GM12878 (cell line): ENCODE measurements around the gene USP46. TPM values are rescaled to one million over a fixed set of nuclear protein-coding genes. Genes with fewer than 3 reads are reported as not detected.

ENCODE experiments used
- ATAC-seq: fragments of 200-7000 bp; cut with Tn5 transposase; 3 replicates; pipeline ENCODE4 v1.9.1; 2020; ENCODE audit warnings: mild to moderate bottlenecking, moderate library complexity
- BruUV-seq: library from RNA; stranded (reverse); fragments of 400-500 nt; replicated peaks from 2 replicates; lab custom pipeline; 2021; lab: Mats Ljungman, UMichigan
- CTCF ChIA-PET: fragments of 300-600 bp; sonication (Branson Sonifier 250); formaldehyde crosslinking; extraction: SDS; loops from one replicate; lab custom pipeline; 2021; ENCODE audit warnings: inconsistent platforms; lab: Yijun Ruan, JAX
- POLR2A ChIA-PET: fragments of 350-600 bp; formaldehyde crosslinking; extraction: SDS; loops from one replicate; lab custom pipeline; 2021; ENCODE audit warnings: inconsistent platforms; lab: Charles Lee
- RAD21 ChIA-PET: fragments of 300-600 bp; sonication (Branson Sonifier 250); formaldehyde crosslinking; loops from one replicate; lab custom pipeline; 2023; ENCODE audit warnings: antibody characterized with exemption; ENCODE audit not compliant: unreplicated experiment; lab: Charles Lee
- SMC1A ChIA-PET: fragments of 300-600 bp; sonication (Branson Sonifier 250); formaldehyde crosslinking; loops from one replicate; lab custom pipeline; 2023; ENCODE audit not compliant: unreplicated experiment, uncharacterized antibody; lab: Charles Lee
- DNase-seq: peaks from one replicate; pipeline ENCODE4 v3.0.0-alpha.2; 2011; ENCODE audit warnings: low read depth, low spot score
- FAIRE-seq: peaks from 3 replicates; lab custom pipeline; 2011; peaks lifted over from hg19 to GRCh38; lab: Jason Lieb, UNC
- H2AFZ ChIP-seq: 2 replicates; pipeline ENCODE4 v1.6.0; 2011; ENCODE audit warnings: low read depth, low read length, control low read depth; ENCODE audit not compliant: control insufficient read depth
- H3K27ac ChIP-seq: 2 replicates; pipeline ENCODE4 v1.5.1; 2011; ENCODE audit warnings: control low read depth; ENCODE audit not compliant: control insufficient read depth, insufficient read depth
- H3K27me3 ChIP-seq, 2 experiments: replicated peaks in 1 of 2; 2 replicates each; pipeline versions ENCODE4 v1.6.0 to v1.6.1; 2011; ENCODE audit warnings: low read length in 1 of 2; ENCODE audit not compliant: control insufficient read depth in 2 of 2, insufficient read depth in 2 of 2
- H3K36me3 ChIP-seq, 2 experiments: 2 replicates each; pipeline ENCODE4 v1.5.1; 2011; ENCODE audit warnings: low read length in 1 of 2; ENCODE audit not compliant: control insufficient read depth in 2 of 2, insufficient read depth in 2 of 2
- H3K4me1 ChIP-seq: 2 replicates; pipeline ENCODE4 v1.6.1; 2011; ENCODE audit warnings: mild to moderate bottlenecking, low read length, moderate library complexity, mixed read lengths; ENCODE audit not compliant: control insufficient read depth, insufficient read depth
- H3K4me2 ChIP-seq: 2 replicates; pipeline ENCODE4 v1.6.0; 2011; ENCODE audit warnings: control low read depth; ENCODE audit not compliant: control insufficient read depth, insufficient read depth
- H3K4me3 ChIP-seq: fragments of 200-600 bp; sonication (generic); 2 replicates; pipeline ENCODE4 v1.5.1; 2016
- H3K79me2 ChIP-seq: 2 replicates; pipeline ENCODE4 v1.6.0; 2011; ENCODE audit warnings: low read length; ENCODE audit not compliant: control insufficient read depth, insufficient read depth
- H3K9ac ChIP-seq: 2 replicates; pipeline ENCODE4 v1.8.0; 2011; ENCODE audit warnings: low read length, control low read depth, mixed read lengths; ENCODE audit not compliant: control insufficient read depth, insufficient read depth
- H3K9me3 ChIP-seq: replicated peaks from 3 replicates; pipeline ENCODE4 v1.5.1; 2011; ENCODE audit warnings: mild to moderate bottlenecking, low read length; ENCODE audit not compliant: control insufficient read depth, insufficient read depth
- H4K20me1 ChIP-seq: 2 replicates; pipeline ENCODE4 v1.6.0; 2011; ENCODE audit not compliant: control insufficient read depth, insufficient read depth
- BMI1 ChIP-seq: fragments of 450-650 bp; IDR thresholded peaks from 2 replicates; pipeline ENCODE4 v1.6.1; 2016; ENCODE audit warnings: mild to moderate bottlenecking, moderate library complexity, borderline replicate concordance
- CREB1 ChIP-seq: IDR thresholded peaks from 2 replicates; pipeline ENCODE4 v1.6.1; 2012; ENCODE audit warnings: low read depth, mild to moderate bottlenecking, inconsistent platforms
- EP300 ChIP-seq, 2 experiments: fragments of 150-350 bp in 1 of 2; IDR thresholded peaks; 2 replicates each; pipeline ENCODE4 v1.6.1; 2011 to 2012; ENCODE audit warnings: low read depth in 2 of 2, low read length in 2 of 2, borderline replicate concordance in 1 of 2, improper control_type of control experiment in 1 of 2, inconsistent platforms in 1 of 2; ENCODE audit not compliant: control insufficient read depth in 1 of 2
- FOXK2 ChIP-seq: fragments of 450-650 bp; IDR thresholded peaks from 2 replicates; pipeline ENCODE4 v1.6.1; 2017; ENCODE audit warnings: mild to moderate bottlenecking, moderate library complexity
- GABPA ChIP-seq: IDR thresholded peaks from 2 replicates; pipeline ENCODE4 v1.6.1; 2014; ENCODE audit warnings: antibody characterized with exemption, low read depth, mild to moderate bottlenecking, inconsistent platforms
- HDAC2 ChIP-seq: fragments of 200-600 bp; sonication (generic); IDR thresholded peaks from 2 replicates; pipeline ENCODE4 v1.6.1; 2017
- IKZF1 ChIP-seq: fragments of 450-650 bp; conservative IDR thresholded peaks from 2 replicates; pipeline ENCODE4 v1.6.1; 2017; ENCODE audit warnings: antibody characterized with exemption, mild to moderate bottlenecking
- NR2C1 ChIP-seq: fragments of 450-650 bp; IDR thresholded peaks from 2 replicates; pipeline ENCODE4 v1.6.1; 2017; ENCODE audit warnings: antibody characterized with exemption, mild to moderate bottlenecking, moderate library complexity
- POLR2A ChIP-seq: IDR thresholded peaks from 2 replicates; pipeline ENCODE4 v1.6.1; 2011; ENCODE audit warnings: low read depth, mild to moderate bottlenecking, low read length
- SMAD1 ChIP-seq: fragments of 450-650 bp; IDR thresholded peaks from 2 replicates; pipeline ENCODE4 v1.6.1; 2018; ENCODE audit warnings: mild to moderate bottlenecking, low read depth; ENCODE audit not compliant: partially characterized antibody
- SMAD5 ChIP-seq: IDR thresholded peaks from 2 replicates; pipeline ENCODE4 v1.6.1; 2016; ENCODE audit warnings: antibody characterized with exemption, low read depth
- SP1 ChIP-seq: IDR thresholded peaks from one replicate; pipeline ENCODE4 v1.6.1; 2011; ENCODE audit warnings: low read depth, low read length
- SPI1 ChIP-seq: IDR thresholded peaks from 2 replicates; pipeline ENCODE4 v1.6.1; 2011; ENCODE audit warnings: low read depth, mild to moderate bottlenecking, low read length, moderate library complexity, borderline replicate concordance; ENCODE audit not compliant: insufficient read depth
- SREBF2 ChIP-seq: IDR thresholded peaks from 2 replicates; pipeline ENCODE4 v1.6.1; 2012; ENCODE audit warnings: mild to moderate bottlenecking, low read length
- WGBS: methylation state at CpG from one replicate; pipeline ENCODE4 v1.1.6; 2016; ENCODE audit warnings: low lambda C conversion rate; ENCODE audit not compliant: insufficient replicate concordance, insufficient coverage; ENCODE audit errors: missing lambda C conversion rate; 5-methylcytosine and 5-hydroxymethylcytosine counted together
- in situ Hi-C: fragments of 300-500 bp; cut with MboI; formaldehyde crosslinking; loops from 9 replicates; pipeline ENCODE4 v1.14.3; 2018; ENCODE audit warnings: mixed read lengths
- intact Hi-C: fragments of 100-400 bp; cut with micrococcal nuclease; formaldehyde crosslinking; loops from one replicate; pipeline ENCODE4 v1.14.2; 2022; ENCODE audit not compliant: unreplicated experiment
- polyA plus RNA-seq, 11 experiments: library from polyadenylated mRNA; depleted of rRNA in 4 of 11; unstranded in 6 of 11; stranded (reverse) in 5 of 11; fragments of >200 nt; fragmentation: Nextera tagmentation in 4 of 11; fragmentation: Illumina TruSeq in 1 of 11; extraction: Ambion mirVana in 4 of 11; extraction: Trizol in 1 of 11; gene quantifications; 1 replicate in 1 of 11; 2 replicates in 10 of 11; pipeline versions ENCODE4 v1.2.1 to v1.2.3, GENCODE V29; 2011 to 2016; ENCODE audit warnings: inconsistent platforms in 2 of 11, missing spikeins in 2 of 11, low read depth in 1 of 11
- total RNA-seq, 4 experiments: library from RNA; depleted of rRNA in 3 of 4; stranded (reverse); fragments of >200 nt in 3 of 4; fragmentation: Illumina TruSeq in 1 of 4; extraction: Trizol in 1 of 4; gene quantifications; 2 replicates each; pipeline versions ENCODE4 v1.2.1 to v1.2.3, GENCODE V29; 2013 to 2021

USP46 gene
- total and polyA plus RNA-seq, 10 of the 15 experiments (the other 5 are each of a cell fraction or from before 2014, with no cell fraction given) = 5.3 to 20.1 (median 12.0) TPM

GRCh38 chr4:52621567-52621966 is 37.5 kb downstream of the USP46 start:
- intact Hi-C loops = no loop called here
- ChIA-PET RAD21 (no interaction called here), SMC1A (no interaction called here), POLR2A (no interaction called here), CTCF (no interaction called here)
- in situ Hi-C loops = no loop called here
- FAIRE-seq (no peak), ATAC-seq (no peak), DNase-seq (no peak)
- Histone ChIP-seq H3K27ac (no peak overlapping the region), H3K9me3 (no peaks in the 10 kb centered on the region), H3K4me1 (no peaks in the 10 kb centered on the region), H4K20me1 (no peaks in the 10 kb centered on the region), H3K4me2 (no peak overlapping the region), H3K4me3 (no peak overlapping the region), H3K9ac (no peak overlapping the region), H2AFZ (no peak overlapping the region), H3K36me3 (peaks cover 0 to 6% of the 10 kb centered on the region in 2 experiments; a peak in 3 of 4 replicates), H3K27me3 (no peaks in the 10 kb centered on the region), H3K79me2 (no peaks in the 10 kb centered on the region)
- TF ChIP-seq CREB1 = no peak
- WGBS = 94% methylated on average over 2 of the region's 2 CpGs
- BruUV-seq = no TSS peak

- H3K9ac ChIP-seq = no peak overlapping the region
- H3K4me1 ChIP-seq = no peaks in the 10 kb centered on the region
Observed at GRCh38 chr4:52619591-52619931, 39.5 kb downstream of the USP46 start.

More at GRCh38 chr4:52619591-52619931, 39.5 kb downstream of the USP46 start:
- TF ChIP-seq SMAD5 = no peak
- no peak for TF ChIP-seq HDAC2
- TF ChIP-seq SMAD1 = no peak
- no peak for TF ChIP-seq SREBF2
- no peak for TF ChIP-seq EP300 (IDR thresholded peaks at IDR 0.05; ENCODE audit: borderline replicate concordance in 1 of 2, control insufficient read depth in 1 of 2, low read depth in 2 of 2, low read length in 2 of 2)
- no peak for TF ChIP-seq SP1
- no peak for TF ChIP-seq NR2C1
- no peak for TF ChIP-seq SPI1
- TF ChIP-seq POLR2A = no peak
- TF ChIP-seq BMI1 = no peak
- TF ChIP-seq GABPA = no peak
- TF ChIP-seq FOXK2 = no peak
- TF ChIP-seq IKZF1 = no peak
- in situ Hi-C loops (no loop called here), intact Hi-C loops (no loop called here)
- no peaks in the 10 kb centered on the region for H4K20me1 ChIP-seq
- ChIA-PET SMC1A (interaction anchor here (0.6 to 1.4 kb wide), 3 partner anchors 11 to 34 kb away, joined by 3 to 5 read pairs (median 4); no protein-coding TSS in a partner anchor), RAD21 (no interaction called here), CTCF (interaction anchor here (0.6 kb wide), 1 partner anchor 796 kb away, joined by 3 read pairs; no protein-coding TSS in a partner anchor), POLR2A (no interaction called here)
- no peak overlapping the region for H2AFZ ChIP-seq
- no peaks in the 10 kb centered on the region for H3K9me3 ChIP-seq
- peaks cover 0 to 3% of the 10 kb centered on the region in 2 experiments; a peak in 2 of 4 replicates for H3K36me3 ChIP-seq
- ATAC-seq = no peak
- H3K79me2 ChIP-seq = no peaks in the 10 kb centered on the region
- no peak overlapping the region for H3K4me3 ChIP-seq
- H3K27me3 ChIP-seq = no peaks in the 10 kb centered on the region
- FAIRE-seq = no peak
- 89% methylated on average over 2 of the region's 2 CpGs for WGBS
- no peak overlapping the region for H3K27ac ChIP-seq
- DNase-seq = no peak
- no TSS peak for BruUV-seq
- no peak overlapping the region for H3K4me2 ChIP-seq
